CD4-positive, alpha-beta T cell treated with Interleukin-12 subunit alpha and Interleukin-12 subunit beta, for 1 hour (primary cell): ENCODE data around the gene ANKS1B.

Source experiments
- DNase-seq: peaks from one replicate; pipeline ENCODE4 v3.0.0-alpha.2; 2020

The ANKS1B gene

DNA sequence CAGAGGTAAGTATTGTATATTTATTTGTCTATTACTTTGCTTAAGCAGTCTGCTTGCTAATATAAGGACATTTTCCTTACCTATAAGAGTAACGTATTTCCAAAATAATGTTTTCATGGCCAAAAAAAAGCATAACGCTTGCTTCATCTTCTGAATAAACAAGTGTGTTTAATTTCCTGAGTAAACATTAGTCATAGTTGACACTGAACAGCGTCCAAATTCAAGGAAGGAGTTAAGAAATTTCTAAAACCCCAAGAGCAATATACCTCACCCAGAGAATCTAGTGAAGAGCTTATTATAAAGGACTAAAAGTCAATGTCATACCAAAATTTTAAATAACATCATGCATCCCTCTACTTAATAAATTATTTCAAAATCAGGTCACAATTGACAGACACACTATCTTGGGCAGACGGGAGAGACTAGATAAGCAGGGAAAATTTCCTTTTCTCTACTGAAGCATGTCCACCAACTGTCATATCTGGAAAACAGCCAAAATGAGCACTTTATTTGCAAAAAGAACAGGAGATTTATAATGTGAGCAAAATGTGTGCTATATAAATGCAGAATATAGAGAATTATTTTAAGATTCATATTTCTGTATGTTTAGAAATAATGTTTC lies 25.1 kb downstream of the ANKS1B start:
- DNase-seq, result no peak

DNA sequence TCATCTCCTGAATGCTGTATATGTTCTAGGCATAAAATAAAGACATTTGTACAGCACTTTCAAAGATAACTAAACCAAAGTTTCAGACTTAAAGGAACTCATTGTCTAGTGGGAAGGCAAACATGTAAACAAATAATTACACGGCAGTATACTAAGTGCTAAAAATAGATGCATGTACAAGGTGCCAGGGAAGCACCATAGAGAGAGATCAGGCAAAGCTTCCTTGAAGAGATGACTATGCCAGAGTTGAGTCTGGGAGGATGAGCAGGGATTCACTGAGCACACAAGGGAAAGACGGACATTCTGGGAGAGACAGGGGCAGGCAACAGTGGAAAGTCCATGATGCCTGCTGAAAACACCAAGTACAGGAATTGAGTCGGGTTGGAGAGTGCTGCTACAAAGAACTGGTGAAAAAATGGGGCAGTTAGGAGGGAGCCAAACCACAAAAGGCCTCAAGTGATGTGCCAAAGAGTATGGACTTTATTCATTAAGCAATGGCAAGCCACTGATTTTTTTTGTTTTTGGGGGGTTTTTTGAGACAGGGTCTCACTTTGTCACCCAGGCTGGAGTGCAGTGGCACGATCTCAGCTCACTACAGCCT lies 26.8 kb downstream of the ANKS1B start:
- DNase-seq, result no peak

DNA sequence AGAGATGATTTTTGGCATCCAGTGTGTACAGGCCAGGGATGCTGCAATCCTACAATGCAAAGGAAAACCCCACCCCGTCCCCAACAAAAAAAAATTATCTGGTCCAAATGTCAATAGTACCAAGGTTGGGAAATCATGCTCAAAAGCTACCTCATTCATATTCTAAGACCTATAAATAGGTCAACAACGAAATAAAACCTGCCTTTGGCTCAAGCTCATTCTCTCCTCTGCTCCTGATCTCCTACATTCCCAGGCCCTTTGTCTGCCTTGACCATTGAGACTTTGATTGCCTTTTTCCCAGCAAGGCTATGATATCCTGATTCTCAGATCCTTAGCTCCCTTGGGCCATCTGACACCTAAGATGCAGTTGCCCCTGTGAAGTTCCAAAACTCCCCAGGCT lies 30.0 kb downstream of the ANKS1B start:
- DNase-seq, result no peak

DNA sequence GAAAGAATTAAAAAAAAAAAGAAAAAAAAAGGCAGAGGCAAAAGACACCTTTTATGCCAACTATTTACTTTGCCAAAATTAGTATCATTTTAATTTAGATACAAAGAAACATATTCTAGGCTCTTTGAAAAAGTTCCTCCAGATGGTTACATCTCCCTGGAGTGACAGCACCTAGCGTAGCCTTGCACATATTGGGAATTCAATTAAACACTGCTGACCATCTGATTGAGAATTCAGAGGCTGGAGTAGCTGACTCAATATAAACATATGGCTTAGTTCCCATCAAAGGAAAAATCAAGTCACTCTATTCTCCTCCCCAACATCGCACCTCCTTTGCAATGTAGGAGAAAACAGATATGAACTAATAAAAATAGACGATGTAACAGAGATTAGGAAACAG lies 36.4 kb downstream of the ANKS1B start:
- DNase-seq, result no peak

DNA sequence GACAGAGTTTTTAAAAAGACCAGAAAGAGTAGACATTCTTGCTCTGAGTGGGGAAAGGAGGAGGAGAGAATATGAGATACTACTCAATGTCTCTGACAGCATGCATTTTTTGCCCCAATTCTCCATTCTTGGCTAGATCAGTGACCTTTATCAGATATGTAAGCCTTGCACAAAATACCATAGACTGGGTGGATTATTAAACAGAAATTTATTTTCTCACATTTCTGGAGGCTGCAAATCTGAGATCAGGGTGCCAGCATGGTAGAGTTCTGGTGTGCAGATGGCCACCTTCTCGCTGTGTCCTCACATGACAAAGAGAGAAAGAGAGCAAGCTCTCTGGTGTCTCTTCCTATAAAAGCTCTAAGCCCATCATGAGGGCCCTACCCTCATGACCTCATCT lies 38.6 kb downstream of the ANKS1B start:
- DNase-seq, result no peak

DNA sequence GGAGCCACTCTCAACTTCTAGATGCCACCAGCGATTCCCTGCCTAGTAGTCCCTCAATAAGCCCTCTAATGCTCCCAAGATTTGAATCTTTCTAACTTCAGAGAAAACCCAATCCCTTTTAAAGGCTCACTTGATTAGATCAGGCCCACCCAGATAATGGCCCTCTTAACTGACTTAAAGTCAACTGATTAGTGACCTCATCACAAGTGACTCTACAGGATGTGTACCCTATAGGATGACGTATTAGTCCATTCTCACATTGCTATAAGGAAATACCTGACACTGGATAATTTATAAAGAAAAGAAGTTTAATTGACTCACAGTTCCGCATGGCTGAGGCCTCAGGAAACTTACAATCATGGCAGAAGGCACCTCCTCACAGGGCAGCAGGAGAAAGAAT lies 49.1 kb downstream of the ANKS1B start:
- DNase-seq, result no peak

DNA sequence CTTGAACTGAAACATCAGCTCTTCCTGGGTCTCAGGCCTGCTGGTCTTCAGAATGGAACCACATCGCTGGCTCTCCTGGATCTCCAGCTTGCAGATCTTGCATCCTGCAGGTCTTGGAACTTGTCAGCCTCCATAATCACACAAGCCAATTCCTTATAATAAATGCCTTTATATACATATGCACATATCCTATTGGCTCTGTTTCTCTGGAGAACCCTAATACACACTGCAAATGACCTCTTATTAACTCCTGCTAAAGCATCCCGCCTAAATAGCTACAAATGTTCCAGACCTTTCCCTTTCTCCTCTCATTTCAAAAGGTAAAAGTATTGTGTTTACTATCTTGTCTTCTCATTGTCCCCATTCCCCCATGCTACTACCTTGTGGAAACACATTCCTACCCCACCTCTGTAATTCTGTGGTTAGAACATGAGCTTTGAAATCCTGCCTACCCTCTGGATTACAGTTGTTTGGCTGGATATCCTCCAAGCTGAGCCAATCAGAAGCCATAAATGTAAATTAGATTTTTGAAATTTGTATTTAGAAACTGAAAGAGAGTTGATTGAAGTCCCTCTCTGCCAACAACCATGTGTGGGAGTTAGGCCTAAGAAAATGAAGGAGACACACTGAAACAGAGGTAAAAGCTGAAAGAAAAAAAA lies 58.1 kb downstream of the ANKS1B start:
- DNase-seq, result no peak

DNA sequence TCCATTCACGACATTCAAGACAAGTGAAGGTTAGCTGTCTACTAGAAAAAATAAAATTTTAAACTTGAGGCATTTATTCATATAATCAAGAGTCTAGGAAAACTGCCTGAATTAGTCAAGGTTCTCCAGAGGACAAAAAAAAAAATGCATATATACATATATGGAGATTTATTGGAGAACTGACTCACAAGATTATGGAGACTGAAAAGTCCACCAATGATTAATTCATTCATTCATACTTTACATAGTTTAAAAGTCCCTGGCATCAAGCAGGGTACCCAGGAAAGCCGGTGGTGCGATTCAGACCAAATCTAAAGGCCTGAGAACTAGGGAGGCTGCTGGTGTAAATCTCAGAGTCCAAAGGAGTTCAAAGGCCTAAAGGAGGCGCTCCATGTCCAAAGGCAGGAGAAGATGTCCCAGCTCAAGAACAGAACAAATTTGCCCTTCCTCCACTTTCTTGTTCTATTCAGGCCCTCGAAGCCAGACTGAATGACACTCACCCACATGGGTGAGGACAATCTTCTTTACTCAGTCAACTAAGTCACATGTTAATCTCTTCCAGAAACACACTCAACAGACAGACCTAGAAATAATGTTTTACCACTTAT lies 64.3 kb downstream of the ANKS1B start:
- DNase-seq, result no peak

DNA sequence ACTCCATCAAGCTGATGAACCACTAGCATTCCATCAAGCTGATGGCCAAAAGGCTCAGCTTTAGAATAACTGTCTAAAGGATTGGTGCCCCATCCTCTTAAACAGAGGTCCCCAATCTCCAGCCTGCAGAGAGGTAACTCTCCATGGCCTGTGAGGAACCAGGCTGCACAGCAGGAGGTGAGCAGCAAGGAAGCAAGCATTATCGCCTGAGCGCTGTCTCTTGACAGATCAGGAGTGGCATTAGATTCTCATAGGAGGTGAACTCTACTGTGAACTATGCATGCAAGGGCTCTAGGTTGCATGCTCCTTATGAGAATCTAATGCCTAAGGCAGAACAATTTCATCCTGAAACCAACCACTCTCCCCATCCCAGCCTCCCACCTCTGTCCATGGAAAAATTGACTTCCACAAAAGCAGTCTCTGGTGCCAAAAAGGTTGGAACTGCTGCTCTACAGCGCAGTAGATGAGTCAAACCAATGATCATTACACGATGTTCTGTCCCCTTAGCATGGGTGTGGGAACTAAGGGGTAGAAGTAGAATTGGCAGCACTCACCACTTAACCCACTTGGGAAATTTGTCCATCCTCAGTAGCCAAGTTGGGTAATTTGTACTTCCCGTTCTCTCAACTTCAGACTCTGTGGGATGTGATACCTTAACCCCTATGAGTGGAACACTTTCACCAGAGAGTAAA lies 66.9 kb downstream of the ANKS1B start:
- DNase-seq, result no peak

DNA sequence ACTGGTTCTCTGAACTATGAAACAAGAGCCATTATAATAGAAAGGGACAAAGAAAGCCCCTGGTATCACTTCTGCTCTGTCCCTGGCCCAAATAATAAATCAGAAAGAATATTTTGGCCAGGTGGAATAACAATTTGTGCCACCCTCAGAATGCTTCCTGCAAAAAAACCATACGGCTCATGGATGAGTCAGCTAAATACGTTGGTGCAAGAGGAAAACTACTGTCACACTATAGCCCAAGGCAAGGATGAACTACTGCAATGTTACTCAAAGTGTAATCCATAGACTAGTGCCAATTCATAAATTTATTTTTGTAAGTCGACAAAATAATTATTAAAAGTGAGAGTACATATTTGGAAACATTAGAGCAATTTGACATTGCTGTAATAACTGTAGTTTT lies 68.2 kb downstream of the ANKS1B start:
- DNase-seq, result no peak

DNA sequence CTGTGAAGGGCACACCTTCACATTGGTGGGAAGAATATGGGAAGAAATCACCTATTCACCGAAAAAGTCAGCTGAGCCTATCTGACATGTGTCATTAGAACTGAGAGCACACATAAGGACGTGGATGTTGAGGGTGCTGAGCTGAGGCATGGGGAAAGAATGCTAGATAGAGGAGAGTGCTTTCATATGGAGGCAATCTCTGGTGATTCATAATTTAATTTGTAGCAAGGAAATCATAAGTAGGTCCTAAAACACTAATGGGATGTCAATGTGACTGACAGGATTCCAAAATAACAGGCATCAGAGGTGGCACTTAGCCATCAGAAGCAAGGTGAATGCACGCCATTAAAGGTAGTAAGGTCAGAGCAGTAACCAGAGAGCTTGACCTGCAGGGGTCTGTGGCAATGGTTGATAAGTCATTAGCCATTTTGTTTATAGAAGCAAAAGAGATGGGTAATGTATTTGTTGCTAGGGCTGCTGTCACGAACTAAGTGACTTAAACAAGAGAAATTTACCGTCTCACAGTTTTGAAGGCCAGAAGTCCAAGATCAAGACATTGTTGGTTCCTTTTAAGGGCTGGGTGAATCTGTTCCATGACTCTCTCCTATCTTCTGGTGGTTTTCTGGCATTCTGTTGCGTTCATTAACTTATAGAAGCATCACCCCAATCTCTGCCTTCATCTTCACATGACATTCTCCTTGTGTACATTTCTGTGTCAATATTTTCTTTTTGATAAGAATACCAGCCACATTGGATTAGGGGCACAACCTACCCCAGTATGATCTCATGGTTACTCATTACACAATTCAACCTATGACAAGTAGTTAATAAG lies 69.3 kb downstream of the ANKS1B start:
- DNase-seq, result no peak

DNA sequence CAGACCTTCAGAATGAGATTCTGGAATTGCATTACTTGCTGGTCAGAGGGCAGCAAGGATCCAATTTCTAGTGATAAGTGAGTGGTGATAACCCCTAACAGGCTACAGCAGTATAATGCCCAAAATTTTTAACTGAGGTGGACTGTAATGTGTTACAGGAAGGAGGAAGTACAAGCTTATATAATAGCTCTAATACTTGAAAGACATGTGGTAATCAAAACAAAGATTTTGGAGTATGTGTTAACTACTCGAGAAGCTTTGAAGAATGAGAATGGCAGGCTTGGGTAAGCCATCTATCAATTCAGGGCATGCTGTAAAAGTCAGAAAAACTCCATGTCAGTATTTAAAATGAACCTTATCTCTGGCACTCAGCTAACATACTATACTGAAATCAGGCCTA lies 70.5 kb downstream of the ANKS1B start:
- DNase-seq, result no peak

DNA sequence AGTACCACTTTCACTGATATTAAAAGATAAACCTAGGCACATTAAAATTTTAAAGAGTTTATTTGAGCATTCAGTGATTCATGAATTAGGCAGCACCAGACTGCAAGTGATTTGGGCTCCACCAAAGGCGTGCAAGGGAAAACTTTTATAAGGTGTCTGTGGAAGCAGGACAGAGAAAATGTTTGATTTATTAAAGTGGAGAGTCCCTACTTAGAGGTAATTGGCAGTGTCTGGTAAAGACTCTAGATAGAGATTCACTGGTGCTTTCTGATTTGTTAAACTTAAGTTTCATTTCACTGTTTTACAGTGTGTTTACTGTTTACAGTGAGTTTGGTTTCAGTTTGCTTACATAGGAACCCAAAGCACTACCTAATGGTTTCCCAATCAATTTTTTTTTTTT lies 72.8 kb downstream of the ANKS1B start:
- DNase-seq, result no peak

DNA sequence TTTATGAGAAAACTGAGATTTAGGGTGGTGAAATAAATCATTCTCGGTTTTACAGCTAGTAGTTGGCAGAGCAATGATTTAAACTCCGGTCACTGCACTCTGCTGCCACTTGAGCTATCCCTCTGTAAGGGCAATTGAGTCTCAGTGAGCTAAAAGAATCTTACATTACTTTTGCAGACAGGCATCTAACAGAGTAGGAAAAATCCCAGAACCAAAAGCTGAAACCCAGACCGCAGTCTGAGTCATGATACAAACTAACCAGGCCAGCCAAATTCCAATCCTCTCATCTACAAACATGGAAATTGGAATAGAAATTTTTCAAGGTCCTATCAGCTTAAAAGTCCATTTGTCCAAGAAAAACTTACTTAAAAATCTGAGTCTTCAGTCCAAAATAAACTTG lies 73.7 kb downstream of the ANKS1B start:
- DNase-seq, result no peak

DNA sequence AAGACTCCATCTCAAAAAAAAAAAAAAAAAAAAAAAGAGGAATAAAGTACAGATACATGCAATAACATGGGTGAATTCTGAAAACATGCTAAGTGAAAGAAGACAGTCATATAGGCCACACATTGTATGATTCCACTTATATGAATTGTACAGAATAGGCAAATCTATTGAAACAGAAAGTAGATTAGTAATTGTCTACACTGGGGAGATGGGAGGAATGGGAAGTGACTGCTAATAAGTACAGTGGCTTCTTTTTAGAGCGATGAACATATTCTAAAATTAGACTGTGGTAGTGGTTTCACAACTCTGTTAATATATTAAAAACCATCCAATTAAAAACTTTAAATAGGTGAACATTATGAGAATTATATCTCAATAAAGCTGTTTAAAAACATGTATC lies 74.4 kb downstream of the ANKS1B start:
- DNase-seq, result no peak

DNA sequence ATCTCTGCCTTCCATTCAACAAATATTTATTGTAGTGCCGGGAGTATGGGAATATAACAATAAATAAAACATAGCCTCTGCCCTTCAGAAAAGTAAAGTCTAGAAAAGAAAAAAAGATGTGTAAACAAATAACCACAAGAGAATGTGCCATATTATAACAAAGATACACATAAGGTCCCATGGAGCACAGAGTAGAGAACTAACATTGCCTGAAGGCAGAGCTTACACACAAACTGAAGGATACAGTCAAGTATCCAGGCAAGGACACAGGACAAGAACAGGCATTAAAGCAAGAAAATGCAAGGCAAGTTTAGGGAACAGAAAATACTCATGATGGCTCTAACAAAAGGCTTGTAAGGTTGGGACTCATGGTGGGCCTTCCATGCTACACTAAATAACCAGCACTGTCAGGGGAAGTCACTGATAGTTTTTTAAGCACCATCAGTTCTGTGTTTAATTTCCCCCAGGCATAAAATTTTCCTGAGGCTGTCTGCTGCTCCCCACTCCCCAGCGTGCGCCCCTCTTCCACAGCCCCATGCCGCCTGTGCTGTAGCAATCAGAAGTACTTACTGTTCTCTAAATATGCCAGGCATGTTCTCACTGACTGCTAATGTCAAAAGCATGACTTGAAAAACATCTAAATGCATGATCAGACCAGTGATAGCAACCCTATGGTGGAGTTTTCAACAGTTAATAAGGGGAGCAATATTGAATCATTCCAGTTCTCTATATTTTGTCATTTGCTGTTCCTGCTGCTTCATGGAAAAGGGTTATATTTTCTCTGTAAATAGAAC lies 77.8 kb downstream of the ANKS1B start:
- DNase-seq, result no peak

DNA sequence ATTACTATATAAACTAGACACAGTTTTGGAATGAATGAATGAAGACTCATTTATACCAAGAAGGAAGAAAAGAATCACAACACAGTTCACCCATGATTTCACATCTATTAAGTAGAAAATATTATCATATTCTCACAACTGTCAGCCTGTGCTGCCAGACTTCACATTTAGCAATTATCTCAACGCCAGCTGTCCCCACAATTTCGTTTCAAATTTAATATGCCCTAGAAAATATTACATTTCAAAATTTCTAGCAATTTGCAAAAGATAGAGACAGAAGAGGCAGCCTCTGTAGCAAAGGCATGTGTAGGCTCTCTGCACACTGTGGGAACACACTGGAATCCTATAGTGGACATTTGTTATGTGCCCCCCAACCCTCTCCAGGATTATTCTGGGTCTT lies 83.6 kb downstream of the ANKS1B start:
- no peak for DNase-seq

DNA sequence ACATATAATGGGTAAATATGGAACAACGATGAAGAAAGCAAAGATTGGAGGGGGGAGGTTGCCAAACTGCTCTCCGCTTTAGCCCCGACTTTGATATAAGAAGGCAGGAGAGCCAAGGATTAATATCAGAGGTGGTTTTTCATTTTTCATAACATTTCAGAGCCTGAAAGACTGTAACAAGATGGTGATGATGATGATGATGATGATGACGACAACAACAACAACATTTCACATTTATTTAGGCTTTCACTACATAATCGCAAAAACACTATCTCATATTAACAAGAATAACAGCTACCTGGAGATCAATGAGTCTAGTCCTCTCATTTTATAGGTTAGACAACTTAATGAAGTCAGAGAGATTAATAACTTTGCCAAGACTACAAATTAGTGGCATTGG lies 86.1 kb downstream of the ANKS1B start:
- no peak for DNase-seq

DNA sequence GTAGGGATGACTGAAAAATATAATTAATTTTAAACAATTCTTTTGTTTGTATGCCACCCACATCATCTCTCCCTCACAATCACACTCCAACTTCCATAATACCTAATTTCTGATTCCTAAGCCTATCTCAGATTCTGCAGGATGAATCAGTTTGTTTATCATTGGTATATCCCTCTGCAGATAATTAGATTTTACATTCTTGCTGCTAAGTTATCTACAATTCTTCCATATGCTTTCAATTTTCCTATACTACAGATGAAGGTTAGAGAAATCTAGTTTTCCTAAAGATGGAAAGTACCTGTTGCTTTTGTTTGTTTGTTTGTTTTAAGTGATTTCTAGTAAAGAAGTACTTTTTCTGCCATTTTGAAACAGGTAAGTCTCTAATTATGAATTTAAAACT lies 105.3 kb downstream of the ANKS1B start:
- no peak for DNase-seq

DNA sequence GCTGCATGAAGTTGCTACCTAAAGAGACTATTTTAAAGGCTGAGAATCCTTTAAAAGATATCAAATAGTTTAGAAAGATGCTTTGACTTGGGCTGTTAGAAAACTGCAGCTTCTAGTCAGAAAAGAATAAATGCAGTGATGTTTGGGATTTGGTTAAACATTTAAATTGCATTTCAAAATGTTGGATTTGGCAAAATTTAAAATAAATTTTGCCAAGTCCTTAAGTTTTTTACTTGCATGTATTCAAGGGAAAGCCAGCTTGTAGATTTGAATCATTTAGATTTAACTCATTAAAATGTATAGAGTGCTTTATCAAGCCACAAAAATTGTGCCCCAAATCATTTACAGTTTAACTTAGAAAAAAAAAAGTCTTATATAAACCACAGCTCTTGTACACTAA lies 109.7 kb downstream of the ANKS1B start:
- no peak for DNase-seq

DNA sequence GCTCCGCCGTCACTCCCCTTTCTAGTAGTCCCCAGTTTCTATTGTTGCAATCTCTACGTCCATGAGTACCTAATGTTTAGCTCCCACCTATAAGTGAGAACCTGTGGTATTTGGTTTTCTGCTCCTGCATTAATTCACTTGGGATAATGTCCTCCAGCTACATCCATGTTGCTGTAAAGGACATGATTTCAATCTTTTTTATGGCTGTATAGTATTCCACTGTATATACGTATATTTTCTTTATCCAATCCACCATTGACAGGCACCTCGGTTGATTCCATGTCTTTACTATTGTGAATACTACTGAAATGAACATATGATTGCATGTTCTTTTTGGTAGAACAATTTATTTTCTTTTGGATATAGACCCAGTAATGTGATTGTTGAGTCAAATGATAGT lies 114.7 kb downstream of the ANKS1B start:
- DNase-seq, result no peak

DNA sequence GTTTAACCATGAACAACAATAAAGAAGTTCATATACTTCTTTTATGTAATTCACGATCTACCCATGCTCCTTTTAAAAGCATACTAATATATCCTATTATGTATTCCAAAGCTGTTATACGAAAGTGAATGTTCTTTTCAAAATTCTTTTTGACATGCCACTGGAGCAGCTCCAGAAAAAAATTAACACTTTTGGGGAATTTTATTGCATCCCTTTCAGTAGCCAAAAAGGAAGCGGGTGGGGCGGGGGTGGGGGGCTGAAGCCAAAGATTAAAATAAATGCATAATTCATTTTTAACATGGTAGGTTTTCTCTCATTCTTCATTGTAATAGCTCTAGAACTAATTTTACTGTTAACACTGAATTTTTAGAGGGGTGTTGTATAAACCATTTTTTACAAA lies 123.0 kb downstream of the ANKS1B start:
- DNase-seq, result no peak
